GM12872 (cell line): ENCODE measurements around the gene RIOK3.

Experiments used
- CTCF ChIP-seq: IDR thresholded peaks from 3 replicates; pipeline ENCODE4 v1.5.1; 2011; ENCODE audit warnings: low read depth, mild to moderate bottlenecking, low read length, moderate library complexity; ENCODE audit not compliant: insufficient read depth

The RIOK3 gene

GRCh38 chr18:23452728-23453679 is at the start of gene RIOK3:
RIOK3 (plus strand) TSS chr18:23453287; CDS start chr18:23453440, 153 bp downstream.
- TF ChIP-seq CTCF: no peak

GRCh38 chr18:23403310-23403709 is 49.8 kb upstream of the RIOK3 start:
- no peak for TF ChIP-seq CTCF

- TF ChIP-seq CTCF: no peak
These were observed 47.5 kb upstream of the RIOK3 start for GRCh38 chr18:23405636-23406035.

GRCh38 chr18:23406271-23406787 is 46.8 kb upstream of the RIOK3 start:
- TF ChIP-seq CTCF: no peak

- no peak for TF ChIP-seq CTCF
These were observed 40.6 kb upstream of the RIOK3 start for GRCh38 chr18:23412351-23412964.

GRCh38 chr18:23415515-23415914 is 37.6 kb upstream of the RIOK3 start:
- no peak for TF ChIP-seq CTCF

- no peak for TF ChIP-seq CTCF
These were observed 36.8 kb upstream of the RIOK3 start for GRCh38 chr18:23416298-23416697.
